WTC11 (cell line): ENCODE results near the gene EXOC1. TPM values are rescaled to one million over a fixed set of nuclear protein-coding genes. Genes with fewer than 3 reads are reported as not detected.

Source experiments
- ATAC-seq: fragments of 200-7000 bp; cut with Tn5 transposase; 2 replicates; pipeline ENCODE4 v1.10.0; 2021; ENCODE audit warnings: mild to moderate bottlenecking, moderate library complexity
- CTCF ChIA-PET: fragments of 300-600 bp; sonication (Branson Sonifier 250); formaldehyde crosslinking; loops from one replicate; lab custom pipeline; 2021; ENCODE audit warnings: antibody characterized with exemption; lab: Charles Lee
- POLR2A ChIA-PET: fragments of 350-600 bp; sonication (Branson Sonifier 250); formaldehyde crosslinking; loops from one replicate; lab custom pipeline; 2021; ENCODE audit warnings: antibody characterized with exemption; lab: Charles Lee
- DNase-seq: peaks from one replicate; pipeline ENCODE4 v3.0.0; 2021; ENCODE audit warnings: low spot score
- H3K27ac Mint-ChIP-seq: 2 replicates; pipeline ENCODE4 v1.8.0; 2021; ENCODE audit warnings: mixed read lengths
- H3K27me3 Mint-ChIP-seq: 2 replicates; pipeline ENCODE4 v1.8.0; 2021; ENCODE audit warnings: low read depth, mild to moderate bottlenecking, moderate library complexity, mixed read lengths
- H3K36me3 Mint-ChIP-seq: 2 replicates; pipeline ENCODE4 v1.8.0; 2021; ENCODE audit warnings: mixed read lengths
- H3K4me1 Mint-ChIP-seq: 2 replicates; pipeline ENCODE4 v1.8.0; 2022; ENCODE audit warnings: mixed read lengths
- H3K4me3 Mint-ChIP-seq: 2 replicates; pipeline ENCODE4 v1.8.0; 2021; ENCODE audit warnings: mild to moderate bottlenecking, moderate library complexity, mixed read lengths
- H3K9me3 Mint-ChIP-seq: 2 replicates; pipeline ENCODE4 v1.8.0; 2021; ENCODE audit warnings: mixed read lengths
- FOXK1 ChIP-seq: sonication (generic); formaldehyde crosslinking; IDR thresholded peaks from 2 replicates; pipeline ENCODE4 v1.8.0; 2022; ENCODE audit warnings: mild to moderate bottlenecking, moderate library complexity, missing genetic modification reagents
- IRF2 ChIP-seq: sonication (generic); formaldehyde crosslinking; IDR thresholded peaks from 2 replicates; pipeline ENCODE4 v1.8.0; 2022; ENCODE audit warnings: low read depth, missing genetic modification reagents, borderline replicate concordance
- RORB ChIP-seq: fragments of 250-450 bp; sonication (Bioruptor Pico); IDR thresholded peaks from 2 replicates; pipeline ENCODE4 v1.9.0; 2021; ENCODE audit warnings: mild to moderate bottlenecking
- SMAD4 ChIP-seq: sonication (generic); formaldehyde crosslinking; IDR thresholded peaks from 2 replicates; pipeline ENCODE4 v1.8.0; 2022; ENCODE audit warnings: mild to moderate bottlenecking, missing genetic modification reagents
- SP1 ChIP-seq: sonication (generic); formaldehyde crosslinking; conservative IDR thresholded peaks from 2 replicates; pipeline ENCODE4 v1.8.1; 2022; ENCODE audit warnings: missing genetic modification reagents
- TCF7 ChIP-seq: sonication (generic); formaldehyde crosslinking; IDR thresholded peaks from 2 replicates; pipeline ENCODE4 v1.8.0; 2022; ENCODE audit warnings: mild to moderate bottlenecking, low read depth, missing genetic modification reagents, moderate library complexity
- ZNF121 ChIP-seq: sonication (generic); formaldehyde crosslinking; IDR thresholded peaks from 2 replicates; pipeline ENCODE4 v1.8.0; 2023; ENCODE audit warnings: missing genetic modification reagents
- ZNF263 ChIP-seq: sonication (generic); formaldehyde crosslinking; IDR thresholded peaks from 2 replicates; pipeline ENCODE4 v1.8.1; 2022; ENCODE audit warnings: low read depth, mild to moderate bottlenecking, moderate library complexity, missing genetic modification reagents
- ZNF671 ChIP-seq: fragments of 250-450 bp; sonication (Bioruptor Pico); IDR thresholded peaks from 2 replicates; pipeline ENCODE4 v1.8.0; 2021; ENCODE audit warnings: mild to moderate bottlenecking
- total RNA-seq: library from RNA; stranded (reverse); gene quantifications from 3 replicates; pipeline ENCODE4 v1.2.3, GENCODE V29; 2021
- TF ChIP-seq, protein P1 (sequence below): sonication (generic); formaldehyde crosslinking; IDR thresholded peaks from 2 replicates; pipeline ENCODE4 v1.8.1; 2022; ENCODE audit warnings: mild to moderate bottlenecking, missing genetic modification reagents, moderate library complexity, borderline replicate concordance
- TF ChIP-seq, protein P2 (sequence below): sonication (generic); formaldehyde crosslinking; IDR thresholded peaks from 2 replicates; pipeline ENCODE4 v1.8.0; 2022; ENCODE audit warnings: mild to moderate bottlenecking, missing genetic modification reagents
- TF ChIP-seq, protein P3 (sequence below): sonication (generic); formaldehyde crosslinking; IDR thresholded peaks from 2 replicates; pipeline ENCODE4 v1.8.1; 2023; ENCODE audit warnings: mild to moderate bottlenecking, missing genetic modification reagents
- TF ChIP-seq, protein P4 (sequence below): sonication (generic); formaldehyde crosslinking; IDR thresholded peaks from 2 replicates; pipeline ENCODE4 v1.8.1; 2023; ENCODE audit warnings: mild to moderate bottlenecking, moderate library complexity, missing genetic modification reagents
- TF ChIP-seq, protein P5 (sequence below): fragments of 250-450 bp; sonication (Bioruptor Pico); IDR thresholded peaks from 2 replicates; pipeline ENCODE4 v1.9.0; 2021; ENCODE audit warnings: moderate library complexity, mild to moderate bottlenecking, inconsistent platforms, borderline replicate concordance
- TF ChIP-seq, protein P6 (sequence below): sonication (generic); formaldehyde crosslinking; conservative IDR thresholded peaks from 2 replicates; pipeline ENCODE4 v1.8.1; 2023; ENCODE audit warnings: mild to moderate bottlenecking, low read depth, missing genetic modification reagents, moderate library complexity

EXOC1 gene
- total RNA-seq, 1 experiment from 2014 or later: 19.0 TPM

DNA sequence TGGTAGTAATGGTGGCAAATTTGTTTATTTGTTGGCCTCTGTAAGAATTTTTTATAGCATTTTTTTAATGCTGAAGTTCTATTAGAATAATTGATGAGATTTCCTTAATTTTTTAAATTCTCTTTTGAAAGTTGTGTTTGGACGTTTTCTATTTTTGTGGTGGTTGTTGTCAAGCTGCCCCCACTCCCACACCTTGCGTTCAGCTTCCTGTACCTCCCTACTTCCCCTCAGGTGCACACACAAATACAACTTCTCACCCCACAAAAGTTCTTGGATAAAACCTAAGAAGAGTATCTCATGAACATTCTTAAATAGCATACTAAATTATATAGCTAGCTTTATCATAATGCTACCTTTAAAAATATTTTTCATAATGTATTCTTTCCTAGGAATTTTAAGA lies 38.7 kb downstream of the EXOC1 start (continued):
- TF ChIP-seq, protein P1, sequence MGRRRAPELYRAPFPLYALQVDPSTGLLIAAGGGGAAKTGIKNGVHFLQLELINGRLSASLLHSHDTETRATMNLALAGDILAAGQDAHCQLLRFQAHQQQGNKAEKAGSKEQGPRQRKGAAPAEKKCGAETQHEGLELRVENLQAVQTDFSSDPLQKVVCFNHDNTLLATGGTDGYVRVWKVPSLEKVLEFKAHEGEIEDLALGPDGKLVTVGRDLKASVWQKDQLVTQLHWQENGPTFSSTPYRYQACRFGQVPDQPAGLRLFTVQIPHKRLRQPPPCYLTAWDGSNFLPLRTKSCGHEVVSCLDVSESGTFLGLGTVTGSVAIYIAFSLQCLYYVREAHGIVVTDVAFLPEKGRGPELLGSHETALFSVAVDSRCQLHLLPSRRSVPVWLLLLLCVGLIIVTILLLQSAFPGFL (CRISPR knock-in tag): no peak

DNA sequence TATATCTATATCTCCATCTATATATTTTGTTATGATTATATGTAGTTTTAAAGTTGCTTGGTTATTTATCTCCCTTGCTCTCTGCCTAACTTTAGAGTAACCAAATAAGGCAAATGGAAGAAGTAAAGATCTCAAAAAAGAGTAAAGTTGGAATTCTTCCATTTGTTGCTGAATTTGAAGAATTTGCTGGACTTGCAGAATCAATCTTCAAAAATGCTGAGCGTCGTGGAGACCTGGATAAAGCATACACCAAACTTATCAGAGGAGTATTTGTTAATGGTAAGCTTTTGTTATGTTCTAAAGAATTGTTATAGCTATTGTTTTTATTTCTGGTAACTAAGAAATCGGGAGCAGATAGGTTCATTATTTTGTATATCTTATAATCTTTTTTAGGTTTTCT lies 43.2 kb downstream of the EXOC1 start:
- DNase-seq: no peak
- TF ChIP-seq ZNF671 (CRISPR knock-in tag) (no peak), ZNF121 (no peak), IRF2 (CRISPR knock-in tag) (no peak), FOXK1 (CRISPR knock-in tag) (no peak), SMAD4 (CRISPR knock-in tag) (no peak), ZNF263 (CRISPR knock-in tag) (no peak), RORB (CRISPR knock-in tag) (no peak), SP1 (CRISPR knock-in tag) (no peak)
- TF ChIP-seq, protein P2, sequence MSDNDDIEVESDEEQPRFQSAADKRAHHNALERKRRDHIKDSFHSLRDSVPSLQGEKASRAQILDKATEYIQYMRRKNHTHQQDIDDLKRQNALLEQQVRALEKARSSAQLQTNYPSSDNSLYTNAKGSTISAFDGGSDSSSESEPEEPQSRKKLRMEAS (CRISPR knock-in tag): no peak
- TF ChIP-seq, protein P3, sequence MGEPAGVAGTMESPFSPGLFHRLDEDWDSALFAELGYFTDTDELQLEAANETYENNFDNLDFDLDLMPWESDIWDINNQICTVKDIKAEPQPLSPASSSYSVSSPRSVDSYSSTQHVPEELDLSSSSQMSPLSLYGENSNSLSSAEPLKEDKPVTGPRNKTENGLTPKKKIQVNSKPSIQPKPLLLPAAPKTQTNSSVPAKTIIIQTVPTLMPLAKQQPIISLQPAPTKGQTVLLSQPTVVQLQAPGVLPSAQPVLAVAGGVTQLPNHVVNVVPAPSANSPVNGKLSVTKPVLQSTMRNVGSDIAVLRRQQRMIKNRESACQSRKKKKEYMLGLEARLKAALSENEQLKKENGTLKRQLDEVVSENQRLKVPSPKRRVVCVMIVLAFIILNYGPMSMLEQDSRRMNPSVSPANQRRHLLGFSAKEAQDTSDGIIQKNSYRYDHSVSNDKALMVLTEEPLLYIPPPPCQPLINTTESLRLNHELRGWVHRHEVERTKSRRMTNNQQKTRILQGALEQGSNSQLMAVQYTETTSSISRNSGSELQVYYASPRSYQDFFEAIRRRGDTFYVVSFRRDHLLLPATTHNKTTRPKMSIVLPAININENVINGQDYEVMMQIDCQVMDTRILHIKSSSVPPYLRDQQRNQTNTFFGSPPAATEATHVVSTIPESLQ (CRISPR knock-in tag): no peak
- Mint-ChIP-seq H3K36me3 (peaks cover 18% of the 10 kb centered on the region), H3K27me3 (no peaks in the 10 kb centered on the region), H3K4me1 (peaks cover 6% of the 10 kb centered on the region; the same call in 1 of the 2 replicates), H3K4me3 (no peak overlapping the region), H3K9me3 (no peaks in the 10 kb centered on the region), H3K27ac (no peak overlapping the region)
- ChIA-PET CTCF (no interaction called here), POLR2A (no interaction called here)
- no peak for ATAC-seq

DNA sequence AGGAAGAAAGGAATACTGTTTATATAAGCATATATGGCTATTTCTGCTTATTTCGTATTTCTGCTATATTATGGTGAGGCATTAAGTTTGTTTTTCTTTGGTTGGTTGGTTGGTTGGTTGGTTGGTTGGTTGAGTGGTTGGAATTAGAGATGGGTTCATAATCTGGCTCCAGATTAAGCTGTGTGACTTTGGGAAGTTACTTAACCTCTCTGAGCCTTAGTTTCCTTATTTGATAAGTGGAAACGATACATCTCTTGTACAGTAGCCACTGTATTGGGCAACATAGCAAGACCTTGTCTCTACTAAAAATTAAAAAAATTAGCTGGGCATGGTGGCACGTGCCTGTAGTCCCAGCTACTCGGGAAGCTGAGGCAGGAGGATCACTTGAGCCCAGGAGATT lies 49.2 kb downstream of the EXOC1 start:
- H3K36me3 Mint-ChIP-seq: peaks cover 7% of the 10 kb centered on the region
- ATAC-seq: no peak
- H3K27ac Mint-ChIP-seq: no peak overlapping the region
- H3K4me1 Mint-ChIP-seq: no peaks in the 10 kb centered on the region
- DNase-seq: no peak
- POLR2A ChIA-PET: no interaction called here
- no peaks in the 10 kb centered on the region for H3K9me3 Mint-ChIP-seq
- H3K4me3 Mint-ChIP-seq: no peak overlapping the region
- CTCF ChIA-PET: interaction anchor here (1.1 kb wide), 1 partner anchor 46 kb away, joined by 3 read pairs; the partner anchor contains the start of gene CEP135
- no peaks in the 10 kb centered on the region for H3K27me3 Mint-ChIP-seq
- TF ChIP-seq, protein P4, sequence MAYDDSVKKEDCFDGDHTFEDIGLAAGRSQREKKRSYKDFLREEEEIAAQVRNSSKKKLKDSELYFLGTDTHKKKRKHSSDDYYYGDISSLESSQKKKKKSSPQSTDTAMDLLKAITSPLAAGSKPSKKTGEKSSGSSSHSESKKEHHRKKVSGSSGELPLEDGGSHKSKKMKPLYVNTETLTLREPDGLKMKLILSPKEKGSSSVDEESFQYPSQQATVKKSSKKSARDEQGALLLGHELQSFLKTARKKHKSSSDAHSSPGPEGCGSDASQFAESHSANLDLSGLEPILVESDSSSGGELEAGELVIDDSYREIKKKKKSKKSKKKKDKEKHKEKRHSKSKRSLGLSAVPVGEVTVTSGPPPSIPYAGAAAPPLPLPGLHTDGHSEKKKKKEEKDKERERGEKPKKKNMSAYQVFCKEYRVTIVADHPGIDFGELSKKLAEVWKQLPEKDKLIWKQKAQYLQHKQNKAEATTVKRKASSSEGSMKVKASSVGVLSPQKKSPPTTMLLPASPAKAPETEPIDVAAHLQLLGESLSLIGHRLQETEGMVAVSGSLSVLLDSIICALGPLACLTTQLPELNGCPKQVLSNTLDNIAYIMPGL (CRISPR knock-in tag): no peak
- no peak for TF ChIP-seq TCF7
- TF ChIP-seq, protein P5, sequence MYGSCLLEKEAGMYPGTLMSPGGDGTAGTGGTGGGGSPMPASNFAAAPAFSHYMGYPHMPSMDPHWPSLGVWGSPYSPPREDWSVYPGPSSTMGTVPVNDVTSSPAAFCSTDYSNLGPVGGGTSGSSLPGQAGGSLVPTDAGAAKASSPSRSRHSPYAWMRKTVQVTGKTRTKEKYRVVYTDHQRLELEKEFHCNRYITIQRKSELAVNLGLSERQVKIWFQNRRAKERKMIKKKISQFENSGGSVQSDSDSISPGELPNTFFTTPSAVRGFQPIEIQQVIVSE (CRISPR knock-in tag): no peak
- TF ChIP-seq, protein P6, sequence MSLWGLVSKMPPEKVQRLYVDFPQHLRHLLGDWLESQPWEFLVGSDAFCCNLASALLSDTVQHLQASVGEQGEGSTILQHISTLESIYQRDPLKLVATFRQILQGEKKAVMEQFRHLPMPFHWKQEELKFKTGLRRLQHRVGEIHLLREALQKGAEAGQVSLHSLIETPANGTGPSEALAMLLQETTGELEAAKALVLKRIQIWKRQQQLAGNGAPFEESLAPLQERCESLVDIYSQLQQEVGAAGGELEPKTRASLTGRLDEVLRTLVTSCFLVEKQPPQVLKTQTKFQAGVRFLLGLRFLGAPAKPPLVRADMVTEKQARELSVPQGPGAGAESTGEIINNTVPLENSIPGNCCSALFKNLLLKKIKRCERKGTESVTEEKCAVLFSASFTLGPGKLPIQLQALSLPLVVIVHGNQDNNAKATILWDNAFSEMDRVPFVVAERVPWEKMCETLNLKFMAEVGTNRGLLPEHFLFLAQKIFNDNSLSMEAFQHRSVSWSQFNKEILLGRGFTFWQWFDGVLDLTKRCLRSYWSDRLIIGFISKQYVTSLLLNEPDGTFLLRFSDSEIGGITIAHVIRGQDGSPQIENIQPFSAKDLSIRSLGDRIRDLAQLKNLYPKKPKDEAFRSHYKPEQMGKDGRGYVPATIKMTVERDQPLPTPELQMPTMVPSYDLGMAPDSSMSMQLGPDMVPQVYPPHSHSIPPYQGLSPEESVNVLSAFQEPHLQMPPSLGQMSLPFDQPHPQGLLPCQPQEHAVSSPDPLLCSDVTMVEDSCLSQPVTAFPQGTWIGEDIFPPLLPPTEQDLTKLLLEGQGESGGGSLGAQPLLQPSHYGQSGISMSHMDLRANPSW (CRISPR knock-in tag): no peak
- TF ChIP-seq, all 79 proteins: peak for 0
